Spinal cord (tissue), 10 donors: ENCODE results near the gene ZNF84. TPM values are rescaled to one million over a fixed set of nuclear protein-coding genes. Genes with fewer than 3 reads are reported as not detected.

Source experiments
- DNase-seq, 6 donors: peaks; one replicate each; pipeline versions ENCODE4 v3.0.0 to v3.0.0-alpha.2; 2013 to 2015; ENCODE audit warnings: low spot score in 6 of 6, low read depth in 4 of 6
- H3K27ac ChIP-seq: one replicate; pipeline ENCODE4 v1.5.1; 2013; ENCODE audit warnings: low read depth, low read length, control low read depth
- H3K27me3 ChIP-seq: one replicate; pipeline ENCODE4 v1.6.1; 2013; ENCODE audit warnings: low read length; ENCODE audit not compliant: control insufficient read depth, insufficient read depth
- H3K36me3 ChIP-seq: one replicate; pipeline ENCODE4 v1.6.1; 2013; ENCODE audit warnings: low read length; ENCODE audit not compliant: control insufficient read depth, insufficient read depth
- H3K4me1 ChIP-seq: one replicate; pipeline ENCODE4 v1.6.1; 2013; ENCODE audit warnings: low read length; ENCODE audit not compliant: control insufficient read depth, insufficient read depth
- H3K4me3 ChIP-seq: one replicate; pipeline ENCODE4 v1.5.1; 2013; ENCODE audit warnings: low read depth, low read length, control low read depth
- H3K9me3 ChIP-seq: one replicate; pipeline ENCODE4 v1.6.1; 2013; ENCODE audit warnings: low read length; ENCODE audit not compliant: control insufficient read depth, insufficient read depth
- WGBS: methylation state at CpG from one replicate; pipeline ENCODE4 v1.1.5; 2013; ENCODE audit warnings: missing lambda C conversion rate; ENCODE audit not compliant: insufficient coverage; 5-methylcytosine and 5-hydroxymethylcytosine counted together
- polyA plus RNA-seq, 2 donors: library from polyadenylated mRNA; unstranded; fragments of 120-200 nt; gene quantifications; one replicate each; pipeline ENCODE4 v1.2.1, GENCODE V29; 2013; ENCODE audit not compliant: insufficient read length in 2 of 2
- small RNA-seq: library from RNA; depleted of rRNA; stranded (forward); fragments of <200 nt; gene quantifications from one replicate; pipeline ENCODE3, GENCODE V24; 2014; ENCODE audit warnings: low replicate concordance
- total RNA-seq, 2 donors: library from RNA; depleted of rRNA in 1 of 2; stranded (reverse); fragments of 120-200 nt in 1 of 2; fragments of >200 nt in 1 of 2; gene quantifications; one replicate each; pipeline versions ENCODE4 v1.2.3 to v1.2.4, GENCODE V29; 2013 to 2014
- donor health status: healthy.

ZNF84 gene
- total and polyA plus RNA-seq, 4 donors, result 51.3 to 89.4 (median 67.5) TPM

GRCh38 chr12:133106253-133106652 lies 68.9 kb downstream of the ZNF84 start:
- Histone ChIP-seq H3K36me3 (peaks cover 12% of the 10 kb centered on the region), H3K4me3 (no peak overlapping the region), H3K4me1 (no peaks in the 10 kb centered on the region), H3K27ac (no peak overlapping the region), H3K27me3 (no peaks in the 10 kb centered on the region), H3K9me3 (peaks cover 59% of the 10 kb centered on the region)
- no CpG with 5 or more reads among the region's 5 CpGs for WGBS
- DNase-seq, result no peak

- no peak overlapping the region for H3K27ac ChIP-seq
- WGBS, result no CpG with 5 or more reads among the region's 1 CpG
- H3K36me3 ChIP-seq, result peaks cover 8% of the 10 kb centered on the region
- no peak for DNase-seq
- H3K4me3 ChIP-seq, result no peak overlapping the region
- peaks cover 62% of the 10 kb centered on the region for H3K9me3 ChIP-seq
- no peaks in the 10 kb centered on the region for H3K27me3 ChIP-seq
- no peaks in the 10 kb centered on the region for H3K4me1 ChIP-seq
Measured at GRCh38 chr12:133107121-133107520, 69.8 kb downstream of the ZNF84 start.

- Histone ChIP-seq H3K9me3 (peaks cover 59% of the 10 kb centered on the region), H3K4me1 (no peaks in the 10 kb centered on the region), H3K27me3 (no peaks in the 10 kb centered on the region), H3K27ac (no peak overlapping the region), H3K4me3 (no peak overlapping the region), H3K36me3 (peaks cover 5% of the 10 kb centered on the region)
- no peak for DNase-seq
- whole genome bisulfite sequencing, result no CpG with 5 or more reads among the region's 2 CpGs
Measured at GRCh38 chr12:133108150-133108549, 70.8 kb downstream of the ZNF84 start.

Small RNA genes within 50 kb of the gene (small RNA-seq; reads per million reads assigned to genes)
- gene RNU4ATAC12P, result not detected

Other genes with a start within 250 kb of the ZNF84 start
- 10 to 100 TPM; 41.9 to 50.4 TPM for gene GOLGA3, start 208.6 kb upstream of the ZNF84 start, total RNA-seq
- 10 to 100 TPM; 33.0 to 41.9 TPM for gene GOLGA3, start 208.6 kb upstream of the ZNF84 start, polyA plus RNA-seq
- 10 to 100 TPM; 20.9 to 27.3 TPM for gene CHFR, start 149.9 kb upstream of the ZNF84 start, total RNA-seq
- gene CHFR, start 149.9 kb upstream of the ZNF84 start, polyA plus RNA-seq, result 10 to 100 TPM; 34.2 to 58.6 TPM
- 10 to 100 TPM; 20.2 to 23.3 TPM for gene ZNF605, start 81.2 kb upstream of the ZNF84 start, total RNA-seq
- gene ZNF605, start 81.2 kb upstream of the ZNF84 start, polyA plus RNA-seq, result 10 to 100 TPM; 18.7 to 22.0 TPM
- 10 to 100 TPM; 10.9 to 13.8 TPM for gene ZNF26, start 51.1 kb upstream of the ZNF84 start, total RNA-seq
- 10 to 100 TPM in 1 of 2 donors, 1 to 10 TPM in 1; 9.4 to 11.5 TPM for gene ZNF26, start 51.1 kb upstream of the ZNF84 start, polyA plus RNA-seq
- gene ZNF140, start 43.4 kb downstream of the ZNF84 start, total RNA-seq, result 10 to 100 TPM; 29.1 to 50.0 TPM
- gene ZNF140, start 43.4 kb downstream of the ZNF84 start, polyA plus RNA-seq, result 10 to 100 TPM; 23.8 TPM
- 1 to 10 TPM; 4.1 to 7.5 TPM for gene ZNF891, start 92.8 kb downstream of the ZNF84 start, total RNA-seq
- 1 to 10 TPM; 3.6 to 5.1 TPM for gene ZNF891, start 92.8 kb downstream of the ZNF84 start, polyA plus RNA-seq
- 10 to 100 TPM; 16.8 to 24.8 TPM for gene ZNF10, start 93.1 kb downstream of the ZNF84 start, total RNA-seq
- gene ZNF10, start 93.1 kb downstream of the ZNF84 start, polyA plus RNA-seq, result 10 to 100 TPM; 15.1 to 18.5 TPM
- 10 to 100 TPM; 35.1 to 35.4 TPM for gene ZNF268, start 144.0 kb downstream of the ZNF84 start, total RNA-seq
- 10 to 100 TPM; 13.3 to 17.4 TPM for gene ZNF268, start 144.0 kb downstream of the ZNF84 start, polyA plus RNA-seq
- gene ANHX, start 198.4 kb downstream of the ZNF84 start, total RNA-seq, result not detected
- not detected for gene ANHX, start 198.4 kb downstream of the ZNF84 start, polyA plus RNA-seq